Stimulated activated CD4-positive, alpha-beta T cell treated with anti-CD3 and anti-CD28 coated beads, Interleukin-1b, Interleukin-23, amount 100 ng/mL, for 48 hours (primary cell): ENCODE results near the gene ALG12.

ENCODE experiments used
- DNase-seq: peaks from one replicate; pipeline ENCODE4 v3.0.0-alpha.2; 2020

ALG12 gene

DNA sequence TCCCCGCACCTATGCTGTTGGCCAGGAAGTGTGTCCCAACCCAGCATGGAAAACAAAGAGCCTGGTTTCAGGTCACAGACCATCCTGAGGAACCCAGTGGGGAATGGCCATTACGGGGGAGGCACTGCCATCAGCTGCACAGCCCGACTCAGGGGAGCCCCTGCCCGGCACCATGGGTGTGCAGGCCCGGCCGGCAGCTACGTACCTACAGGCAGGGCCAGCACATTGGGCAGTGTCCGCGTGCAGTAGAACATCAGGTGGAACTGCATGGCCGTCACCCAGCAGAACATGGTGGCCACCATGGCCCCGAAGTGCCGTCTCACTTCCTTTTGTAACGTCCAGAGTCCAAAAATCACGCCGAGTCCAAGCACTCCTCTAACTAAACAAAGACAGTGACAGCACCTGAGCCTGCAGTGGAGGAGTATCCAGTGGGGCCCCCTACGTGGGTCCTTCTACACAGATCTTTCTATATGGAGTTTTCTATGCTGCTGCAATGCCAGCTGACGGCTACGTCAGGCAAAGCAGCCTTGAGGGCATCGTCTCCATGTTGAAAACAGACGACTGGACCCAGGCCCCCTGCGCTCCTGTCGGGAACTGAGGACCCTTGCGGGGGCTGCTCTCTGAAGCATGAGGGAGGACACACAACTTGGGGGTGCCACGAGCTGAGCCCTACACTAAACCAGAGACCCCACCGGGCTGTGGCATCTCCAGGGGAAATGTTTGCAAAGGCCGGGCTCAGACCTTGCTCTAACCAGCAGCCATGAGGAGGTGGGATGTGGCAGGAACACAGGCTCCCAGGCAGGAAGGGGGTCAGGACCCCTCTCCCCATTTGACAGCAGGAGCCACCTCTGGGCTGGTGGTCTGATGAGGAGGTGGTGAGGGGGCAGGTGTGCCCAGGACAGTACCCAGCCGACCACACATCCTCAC is 7.7 kb downstream of the ALG12 start:
- DNase-seq: no peak

DNA sequence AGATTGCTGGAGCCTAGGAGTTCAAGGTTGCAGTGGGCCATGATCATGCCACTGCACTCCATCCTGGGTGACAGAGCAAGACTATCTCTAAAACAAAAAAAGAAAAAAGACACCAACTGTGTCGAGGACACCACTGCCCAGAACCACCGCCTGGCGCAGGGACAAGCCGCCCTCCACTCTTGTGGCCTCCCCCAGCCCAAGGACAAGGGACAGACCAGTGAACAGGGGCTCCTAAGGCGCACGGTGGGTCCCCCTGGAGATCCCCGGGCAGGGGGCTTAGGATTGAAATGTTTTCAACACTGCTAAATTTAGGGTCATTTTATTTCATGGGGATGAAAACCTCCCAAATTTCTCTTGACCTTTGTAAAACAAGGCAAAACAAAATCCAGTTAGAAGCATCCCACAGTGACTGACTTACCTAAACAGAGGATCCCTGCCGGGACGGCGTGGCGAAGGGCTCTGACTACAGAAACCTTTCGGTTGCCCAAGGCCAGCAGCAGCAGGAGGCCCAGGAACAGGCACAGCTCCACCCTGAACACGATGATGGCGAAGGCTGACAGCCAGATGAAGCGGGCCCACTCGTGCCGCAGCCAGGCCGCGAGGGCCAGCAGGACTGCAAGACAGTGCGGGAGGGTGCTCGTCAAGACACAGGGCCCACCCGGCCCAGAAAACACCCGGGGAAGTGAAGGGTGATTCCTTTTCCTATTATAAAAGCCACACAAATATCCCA is 8.6 kb downstream of the ALG12 start:
- no peak for DNase-seq

DNA sequence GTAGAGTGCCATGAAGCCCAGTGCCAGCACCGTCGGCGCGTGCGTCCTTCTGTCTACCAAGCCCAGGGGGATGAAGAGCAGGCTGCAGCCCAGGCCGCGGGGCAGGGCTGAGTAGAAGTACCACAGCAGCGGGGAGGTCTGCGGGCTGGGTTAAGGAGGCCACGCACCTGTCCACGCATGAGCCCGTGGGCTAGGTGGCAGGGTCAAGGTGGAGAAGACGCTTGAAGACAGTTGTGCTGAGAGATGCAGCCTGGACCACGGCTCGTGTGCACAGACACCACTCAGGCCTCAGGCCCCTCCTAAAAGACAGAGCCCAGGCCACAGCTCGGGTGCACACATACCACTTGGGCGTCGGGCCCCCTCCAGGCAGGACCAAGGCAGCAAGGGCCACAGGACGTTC is 10.4 kb downstream of the ALG12 start:
- DNase-seq: no peak

DNA sequence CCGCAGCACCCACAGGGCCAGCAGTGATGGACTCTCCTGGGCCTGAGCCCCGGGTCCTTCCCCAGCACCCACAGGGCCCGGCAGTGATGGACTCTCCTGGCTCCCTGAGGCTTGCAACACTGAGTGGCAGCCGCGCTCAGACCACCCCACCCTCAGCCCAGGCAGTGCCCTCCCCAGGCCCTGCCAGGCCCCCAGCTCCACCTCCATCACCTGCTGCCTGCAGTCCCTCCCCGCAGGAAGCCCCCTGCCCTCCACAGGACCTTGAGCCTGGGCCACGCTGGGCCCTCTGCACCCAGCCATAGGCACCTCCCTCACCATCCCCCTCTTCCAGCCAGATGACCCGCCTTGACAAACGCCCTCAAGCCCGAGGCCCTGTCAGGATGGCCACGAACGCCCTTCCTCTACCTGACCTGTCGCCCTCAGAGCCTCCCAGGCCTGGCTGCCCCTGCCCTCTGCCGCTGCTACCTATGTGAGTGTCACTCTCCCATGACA is 11.4 kb downstream of the ALG12 start:
- DNase-seq: no peak

DNA sequence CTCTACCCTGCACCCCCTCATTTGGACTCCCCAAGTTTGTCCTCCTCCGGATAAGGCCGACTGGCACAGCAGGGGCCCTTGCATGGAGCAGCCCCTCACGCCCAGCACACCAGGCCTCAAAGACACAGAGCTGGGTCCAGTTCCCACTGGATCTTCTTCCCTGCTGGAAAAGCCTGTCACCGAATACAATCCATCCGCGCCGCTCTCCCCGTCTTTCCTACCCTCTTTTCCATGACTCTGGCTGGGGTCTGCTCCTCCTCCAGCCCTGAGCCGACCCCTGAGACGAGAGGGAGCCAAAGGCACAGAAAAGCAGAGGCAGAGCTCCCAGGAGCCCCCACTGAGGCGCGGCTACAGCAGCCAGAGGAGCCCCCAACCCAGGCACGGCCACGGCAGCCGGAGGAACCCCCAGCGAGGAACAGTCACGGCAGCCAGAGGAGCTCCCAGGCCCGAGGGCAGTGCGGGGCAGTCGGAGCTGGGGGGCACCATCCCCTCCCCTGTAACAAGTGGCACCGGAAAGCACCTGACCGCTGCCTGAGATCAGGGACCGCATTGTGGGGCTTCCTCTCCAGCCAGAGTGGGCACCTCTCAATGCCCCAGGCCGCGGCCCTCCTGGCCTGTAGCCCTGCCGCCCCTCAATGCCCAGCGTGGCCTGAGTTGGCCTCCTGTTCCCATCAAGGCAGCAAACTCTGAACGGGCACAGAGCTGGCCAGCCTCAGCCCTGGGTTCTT is 12.0 kb downstream of the ALG12 start:
- DNase-seq: no peak

DNA sequence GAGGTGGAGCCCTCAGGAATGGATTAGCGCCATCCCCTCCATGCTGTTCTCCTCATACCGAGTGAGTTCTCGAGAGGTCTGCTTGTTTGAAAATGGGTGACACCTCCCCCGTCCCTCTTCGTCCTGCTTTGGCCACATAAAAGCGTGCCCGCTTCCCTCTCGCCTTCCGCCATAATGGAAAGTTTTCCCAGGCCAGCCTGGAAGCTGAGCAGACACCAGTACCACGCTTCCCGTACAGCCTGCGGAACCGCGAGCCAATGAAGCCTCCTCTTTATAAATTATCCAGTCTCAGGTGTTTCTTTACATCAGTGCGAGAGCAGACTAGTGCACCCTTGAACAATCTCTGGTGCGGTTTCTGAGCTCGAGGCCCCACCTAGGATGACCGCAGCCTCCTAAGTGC is 12.8 kb downstream of the ALG12 start:
- no peak for DNase-seq

DNA sequence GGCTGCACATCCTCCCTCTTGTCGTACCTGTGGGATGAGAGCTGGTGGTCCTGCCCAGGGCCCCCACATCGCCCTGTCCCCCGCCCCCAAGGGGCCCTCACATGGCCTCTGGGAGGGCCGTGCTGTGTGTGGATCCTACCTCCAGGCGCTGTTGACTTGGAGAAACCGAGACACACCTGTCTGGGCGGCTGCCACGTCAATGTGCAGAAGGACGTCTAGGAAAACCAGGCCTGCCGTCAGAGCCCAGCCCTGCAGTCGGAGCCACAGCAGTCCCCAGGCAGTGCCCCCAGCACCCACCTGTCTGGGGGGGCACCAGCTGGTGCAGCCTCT is 14.2 kb downstream of the ALG12 start:
- DNase-seq: no peak

DNA sequence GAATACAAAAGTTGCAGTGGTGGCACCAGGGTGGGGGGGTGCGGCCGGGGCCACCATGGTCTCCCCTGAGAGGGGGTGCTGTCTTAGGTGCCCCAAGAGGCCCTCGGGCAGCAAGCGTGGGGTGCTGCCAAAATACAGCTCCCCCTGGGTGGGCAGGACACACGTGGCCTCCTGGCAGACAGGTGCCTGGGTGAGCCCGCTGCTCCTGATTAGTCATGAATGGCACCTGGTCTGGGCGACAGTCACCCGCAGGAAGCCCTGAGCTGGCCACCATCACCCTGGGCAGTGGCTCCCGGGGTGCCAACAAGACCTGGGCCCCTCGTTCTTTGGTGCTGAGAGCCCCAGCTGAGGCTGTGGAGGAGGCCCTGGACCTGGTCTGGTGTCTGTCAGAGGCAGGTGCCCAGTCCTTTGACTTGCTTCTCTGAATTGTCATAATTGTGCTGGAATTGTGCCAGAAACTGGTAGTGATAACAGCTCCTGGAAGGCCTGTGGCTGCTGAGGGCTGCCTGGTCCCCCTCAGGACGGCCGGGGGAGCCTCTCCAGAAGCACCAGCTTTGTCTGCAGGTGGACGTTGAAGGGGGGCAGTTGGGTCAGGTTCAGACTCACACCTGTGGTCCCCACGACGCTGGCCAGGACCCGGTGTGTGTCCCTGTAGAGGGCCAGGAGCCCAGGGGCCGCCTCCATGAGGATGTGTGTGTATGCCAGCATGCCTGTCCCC is 14.8 kb downstream of the ALG12 start:
- no peak for DNase-seq

DNA sequence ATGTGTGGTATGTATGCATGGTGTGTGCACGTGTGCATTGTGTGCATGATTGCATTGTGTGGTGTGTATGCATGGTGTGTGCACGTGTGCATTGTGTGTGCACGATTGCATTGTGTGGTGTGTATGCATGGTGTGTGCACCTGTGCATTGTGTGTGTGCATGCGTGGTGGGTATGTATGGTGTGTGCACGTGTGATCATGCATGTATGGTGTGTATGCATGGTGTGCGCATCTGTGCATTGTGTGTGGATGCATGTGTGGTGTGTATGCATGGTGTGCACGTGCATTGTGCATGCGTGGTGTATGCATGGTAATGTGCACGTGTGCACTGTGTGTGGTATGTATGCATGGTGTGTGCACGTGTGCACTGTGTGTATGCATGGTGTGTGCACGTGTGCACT is 16.8 kb downstream of the ALG12 start:
- no peak for DNase-seq

DNA sequence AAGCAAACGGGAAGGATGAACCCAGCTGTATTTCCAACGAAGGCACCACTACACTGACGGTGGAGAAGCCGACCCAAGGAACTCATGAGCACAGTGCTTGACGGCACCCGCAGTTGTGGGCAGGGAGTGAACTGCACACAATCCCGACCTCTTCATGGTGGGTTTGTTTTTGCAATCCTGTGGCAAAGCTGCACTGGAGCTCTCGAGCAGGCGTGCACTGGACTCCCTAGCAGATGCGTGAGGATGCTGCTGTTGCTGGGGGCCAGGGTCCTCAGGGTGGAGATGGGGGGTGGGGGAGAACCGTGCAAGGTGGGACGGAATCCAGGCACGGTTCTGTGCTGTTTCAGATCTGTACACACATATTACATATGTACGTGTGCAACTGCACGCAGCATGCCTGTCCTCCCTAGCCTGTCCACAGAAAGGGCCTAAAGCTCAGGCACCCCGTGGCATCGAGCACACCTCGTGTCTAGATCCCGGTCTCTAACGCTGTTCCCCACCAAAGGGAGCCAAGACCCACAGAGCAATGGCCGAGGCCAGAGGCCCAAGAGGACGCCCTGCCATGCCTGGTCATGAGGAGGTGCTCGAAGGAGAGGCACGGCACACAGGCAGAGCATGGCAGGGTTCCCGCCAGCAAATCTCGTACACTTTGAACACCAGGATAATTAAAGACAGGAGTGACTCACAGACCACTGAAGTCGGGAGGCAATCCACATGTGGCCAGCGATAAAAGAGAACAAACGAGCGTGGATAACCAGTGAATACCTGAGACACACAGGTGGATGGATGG is 17.6 kb downstream of the ALG12 start:
- no peak for DNase-seq

DNA sequence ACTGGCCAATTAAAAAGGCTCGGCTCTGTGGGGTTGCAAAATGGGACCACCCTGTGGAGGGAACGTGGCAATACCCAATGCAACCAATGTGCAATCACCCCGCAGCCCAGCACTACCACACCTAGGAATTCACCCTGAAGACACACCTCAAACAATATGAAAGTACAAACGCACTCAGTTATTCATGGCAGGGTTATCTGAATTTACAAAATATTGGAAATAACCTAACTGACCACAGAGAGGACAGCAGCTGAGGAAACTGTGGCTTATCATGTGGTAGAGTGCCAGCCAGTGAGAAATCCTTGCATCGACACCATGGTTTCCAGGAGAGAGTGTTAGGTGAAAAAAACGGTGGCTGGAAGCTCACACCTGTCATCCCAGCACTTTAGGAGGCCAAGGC is 18.7 kb downstream of the ALG12 start:
- DNase-seq: no peak

DNA sequence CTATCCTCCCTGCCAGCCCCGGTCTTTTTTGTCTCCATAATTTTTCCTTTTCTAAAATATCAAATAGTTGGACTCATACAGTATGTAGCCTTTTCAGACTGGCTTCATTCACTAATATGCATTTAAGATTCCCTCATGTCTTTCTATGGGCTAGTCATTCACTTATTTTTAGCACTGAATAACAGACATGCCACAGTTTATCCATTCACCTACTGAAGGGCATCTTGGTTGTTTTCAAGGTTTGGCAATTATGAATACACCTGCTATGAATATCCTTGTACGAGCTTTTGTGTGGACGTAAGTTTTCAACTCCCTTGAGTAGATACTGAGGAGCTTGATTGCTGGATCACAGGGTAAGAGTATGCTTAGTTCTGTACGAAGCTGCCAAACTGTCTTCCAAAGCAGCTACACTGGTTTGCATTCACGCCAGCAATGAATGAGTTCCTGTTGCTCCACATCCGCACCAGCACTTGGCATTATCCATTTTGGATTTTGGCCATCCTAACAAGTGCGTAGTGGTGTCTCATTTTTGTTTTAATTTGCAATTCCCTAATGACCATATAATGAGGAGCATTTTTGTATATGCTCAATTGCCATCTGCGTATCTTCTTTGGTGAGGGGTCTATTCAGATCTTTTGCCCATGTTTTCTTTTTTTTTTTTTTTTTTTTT is 21.1 kb downstream of the ALG12 start:
- DNase-seq: no peak

DNA sequence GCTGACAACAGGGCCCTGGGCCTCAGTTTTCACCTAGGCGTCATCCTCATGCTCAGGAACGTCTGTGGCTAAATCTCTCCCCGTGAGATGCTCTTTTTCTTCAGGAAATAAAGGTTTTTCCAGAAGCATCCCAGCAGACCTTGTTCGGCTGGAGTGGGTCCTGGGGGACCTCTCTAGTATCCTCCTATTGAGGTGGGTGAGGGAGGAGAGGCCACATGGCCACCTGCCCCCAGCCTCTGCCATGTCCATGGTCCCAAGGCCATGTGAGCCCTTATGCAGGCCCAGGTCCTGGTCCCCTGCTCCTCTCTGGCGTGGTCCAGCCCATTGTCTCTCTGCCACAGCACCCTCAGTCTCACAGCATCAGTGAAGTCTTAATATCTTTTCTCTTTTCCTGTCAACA is 22.0 kb downstream of the ALG12 start:
- DNase-seq: no peak

DNA sequence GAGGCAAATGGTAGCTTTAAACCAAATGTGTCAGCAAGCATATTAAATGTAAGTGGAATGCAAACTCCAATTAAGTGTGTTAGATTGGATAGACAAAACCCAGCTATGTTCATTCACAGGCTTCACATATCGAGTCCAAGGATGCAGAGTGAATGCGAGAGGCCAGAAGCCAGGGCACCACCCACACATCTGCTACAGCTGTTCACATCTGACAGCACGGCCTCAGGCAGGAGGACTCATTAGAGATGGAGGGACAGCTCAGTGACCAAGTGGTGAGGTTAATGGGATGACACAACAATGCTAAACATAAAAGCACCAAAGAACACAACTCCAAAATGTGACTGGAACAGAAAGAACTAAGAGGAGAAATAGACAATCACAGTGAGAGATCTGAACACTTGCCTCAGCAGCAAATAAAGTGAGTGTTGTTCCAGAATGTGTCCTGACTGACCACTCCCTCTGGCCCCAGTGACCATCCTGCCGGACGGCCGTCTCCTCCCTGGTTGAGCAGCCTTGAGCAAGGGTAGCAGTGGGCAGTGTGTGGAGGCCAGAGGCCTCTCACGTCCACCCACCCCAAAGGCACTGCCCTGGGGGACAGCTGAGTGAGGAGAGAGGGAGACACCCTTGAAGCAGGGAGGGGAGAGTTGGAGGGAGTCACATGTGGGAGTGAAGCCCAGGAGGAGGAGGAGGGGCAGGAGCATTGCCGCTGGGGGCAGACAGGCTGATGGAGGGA is 23.8 kb downstream of the ALG12 start:
- DNase-seq: no peak

DNA sequence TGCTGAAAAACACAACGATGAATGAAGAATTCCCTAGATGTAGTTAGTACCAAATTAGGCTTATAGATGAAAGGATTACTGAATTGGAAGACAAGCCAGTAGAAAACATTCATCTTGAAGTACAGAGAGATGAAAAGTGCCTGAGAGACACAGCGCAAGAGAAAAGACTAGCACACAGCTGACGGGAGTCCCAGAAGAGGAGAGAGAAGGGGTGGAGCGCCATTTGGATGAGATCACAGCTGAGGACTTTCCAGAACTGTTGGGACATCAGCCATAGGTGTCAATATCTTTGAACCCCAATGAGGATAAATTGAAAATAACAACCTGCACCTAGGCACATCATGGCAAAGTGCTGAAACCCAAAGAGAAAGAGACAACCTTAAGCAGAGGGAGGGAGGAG is 25.2 kb downstream of the ALG12 start:
- no peak for DNase-seq

DNA sequence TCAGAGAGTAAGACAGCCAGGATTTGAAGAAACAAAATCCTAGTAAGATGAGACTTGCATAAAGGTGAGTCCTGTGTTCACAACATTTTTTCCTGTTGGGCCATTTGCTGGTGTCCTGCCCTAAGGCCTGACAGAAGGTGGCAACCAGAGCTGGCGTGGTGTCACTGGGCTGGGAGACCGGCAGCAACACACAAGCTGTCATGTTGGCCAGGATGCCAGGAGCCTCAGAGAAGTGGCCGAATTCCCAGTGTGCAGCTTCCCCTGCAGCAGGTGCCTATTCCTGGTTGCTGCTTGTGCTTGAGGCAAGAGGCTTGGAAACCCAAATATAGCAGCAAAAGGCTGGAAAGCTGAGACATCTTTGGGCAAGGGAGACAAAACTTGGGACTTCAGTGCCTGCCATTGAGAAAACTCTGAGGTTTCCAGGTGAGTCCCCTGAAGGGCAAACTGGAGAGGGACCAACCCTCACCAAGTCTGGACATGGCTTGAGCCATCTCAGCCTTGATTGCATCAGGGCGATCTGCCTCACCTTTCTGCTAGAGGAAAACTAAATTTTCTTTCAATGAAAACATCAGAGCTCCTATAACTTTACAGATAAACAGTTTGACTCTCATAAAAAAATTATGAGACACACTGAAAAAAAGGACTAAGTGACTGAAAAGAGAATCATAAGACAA is 25.9 kb downstream of the ALG12 start:
- DNase-seq: no peak

DNA sequence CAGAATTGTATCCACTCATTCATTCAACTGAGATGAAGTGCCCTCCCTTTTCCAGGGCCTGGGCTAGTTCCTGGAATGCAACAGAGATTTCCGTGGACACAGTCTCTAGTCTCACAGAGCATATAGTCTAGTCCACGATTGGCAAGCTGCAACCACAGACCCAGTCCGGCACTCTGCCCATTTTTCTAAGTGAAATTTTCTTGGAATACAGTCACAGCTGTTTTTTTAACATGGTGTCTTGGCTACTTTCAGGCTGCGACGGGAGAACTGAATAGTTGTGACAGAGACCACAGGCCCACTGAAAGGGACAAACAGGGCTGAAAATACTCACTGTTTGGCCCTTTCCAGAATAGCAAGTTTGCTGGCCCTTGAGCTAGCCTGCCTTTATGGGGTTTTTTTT is 29.2 kb downstream of the ALG12 start:
- no peak for DNase-seq

DNA sequence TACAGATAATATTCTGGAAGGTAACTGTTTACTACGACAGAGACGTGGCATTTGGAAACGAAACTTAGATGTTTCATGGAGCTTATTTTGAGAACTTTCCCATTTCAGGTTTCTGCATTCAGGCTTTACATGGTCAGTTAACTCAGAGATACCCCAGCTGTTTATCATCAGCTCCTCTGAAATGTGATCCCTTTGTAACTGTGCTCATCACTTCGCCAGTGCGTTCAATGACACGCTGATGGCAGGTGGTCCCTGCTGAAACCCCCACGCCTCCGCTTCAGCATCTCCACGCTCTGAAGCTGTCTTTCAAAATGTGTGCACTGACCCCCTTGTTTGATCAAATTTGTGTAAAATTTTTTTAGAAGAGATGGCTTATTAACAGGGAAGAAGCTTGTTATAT is 30.5 kb downstream of the ALG12 start:
- no peak for DNase-seq

DNA sequence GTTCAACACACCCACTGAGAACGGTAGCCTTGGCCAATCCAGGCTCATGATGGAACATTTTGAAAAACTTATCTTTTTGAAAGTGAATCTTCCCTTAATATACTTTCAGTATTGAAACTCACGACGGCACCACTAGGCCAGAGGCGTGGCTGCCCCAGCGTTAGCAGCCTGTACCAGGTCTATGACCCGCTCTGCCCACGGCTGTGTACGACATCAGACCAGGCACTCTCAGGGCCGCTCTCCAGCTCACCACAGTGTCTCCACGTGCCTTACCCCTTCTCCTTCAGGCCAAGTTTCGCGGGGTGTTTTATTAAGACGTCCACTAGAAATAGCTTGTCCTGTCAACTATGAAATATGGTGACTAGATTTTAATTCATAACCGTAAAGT is 31.2 kb downstream of the ALG12 start:
- DNase-seq: no peak

DNA sequence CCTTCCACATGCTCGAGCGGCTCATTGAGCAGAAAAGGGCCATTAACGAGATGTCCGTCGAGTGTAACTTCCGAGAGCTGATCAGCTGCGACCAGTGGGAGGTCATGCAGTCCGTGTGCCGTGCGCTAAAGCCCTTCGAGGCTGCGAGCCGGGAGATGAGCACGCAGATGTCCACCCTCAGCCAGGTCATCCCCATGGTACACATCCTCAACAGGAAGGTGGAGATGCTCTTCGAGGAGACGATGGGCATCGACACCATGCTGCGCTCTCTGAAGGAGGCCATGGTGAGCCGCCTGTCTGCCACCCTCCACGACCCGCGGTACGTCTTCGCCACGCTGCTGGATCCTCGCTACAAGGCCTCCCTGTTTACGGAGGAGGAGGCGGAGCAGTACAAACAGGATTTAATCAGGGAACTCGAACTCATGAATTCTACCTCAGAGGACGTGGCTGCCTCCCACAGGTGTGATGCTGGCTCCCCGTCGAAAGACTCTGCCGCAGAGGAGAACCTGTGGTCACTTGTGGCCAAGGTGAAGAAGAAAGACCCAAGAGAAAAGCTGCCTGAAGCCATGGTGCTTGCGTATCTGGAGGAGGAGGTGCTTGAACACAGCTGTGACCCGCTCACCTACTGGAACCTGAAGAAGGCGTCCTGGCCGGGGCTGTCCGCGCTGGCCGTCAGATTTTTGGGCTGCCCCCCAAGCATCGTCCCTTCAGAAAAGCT is 31.7 kb downstream of the ALG12 start:
- no peak for DNase-seq
